Fibroblast of lung (primary cell): ENCODE results near the gene UGGT2. TPM values are rescaled to one million over a fixed set of nuclear protein-coding genes. Genes with fewer than 3 reads are reported as not detected.
A peak's percentile ranks its signal among the peaks of the same experiment; 100 is the strongest.

Source experiments
- DNase-seq, 2 donors: peaks; one replicate each; pipeline versions ENCODE4 v3.0.0 to v3.0.0-alpha.2; 2010; ENCODE audit warnings: low read depth in 2 of 2
- H2AFZ ChIP-seq: 2 replicates; pipeline ENCODE4 v1.5.1; 2012; ENCODE audit warnings: low read length, control low read depth, inconsistent platforms
- H3K27ac ChIP-seq: 2 replicates; pipeline ENCODE4 v1.5.1; 2011; ENCODE audit warnings: low read length, control low read depth; ENCODE audit not compliant: insufficient read depth
- H3K27me3 ChIP-seq: 2 replicates; pipeline ENCODE4 v1.5.1; 2011; ENCODE audit warnings: mild to moderate bottlenecking, low read length; ENCODE audit not compliant: control insufficient read depth, insufficient read depth
- H3K36me3 ChIP-seq: 2 replicates; pipeline ENCODE4 v1.5.1; 2011; ENCODE audit warnings: low read length; ENCODE audit not compliant: control insufficient read depth, insufficient read depth
- H3K4me1 ChIP-seq: 2 replicates; pipeline ENCODE4 v1.5.1; 2011; ENCODE audit warnings: low read length; ENCODE audit not compliant: control insufficient read depth, insufficient read depth; ENCODE audit errors: extremely low read depth
- H3K4me2 ChIP-seq: 2 replicates; pipeline ENCODE4 v1.5.1; 2011; ENCODE audit warnings: low read length, control low read depth; ENCODE audit not compliant: insufficient read depth; ENCODE audit errors: extremely low read depth
- H3K4me3 ChIP-seq, 4 experiments: fragments of 200-600 bp in 1 of 4; sonication (generic) in 1 of 4; replicated peaks in 1 of 4; 2 replicates each; pipeline ENCODE4 v1.5.1; 2011 to 2016; ENCODE audit warnings: low read length in 4 of 4, low read depth in 3 of 4, mild to moderate bottlenecking in 3 of 4, control low read depth in 2 of 4, inconsistent platforms in 1 of 4, mixed read lengths in 1 of 4; ENCODE audit not compliant: insufficient read depth in 1 of 4; ENCODE audit errors: control extremely low read depth in 1 of 4
- H3K79me2 ChIP-seq: 2 replicates; pipeline ENCODE4 v1.5.1; 2012; ENCODE audit warnings: mild to moderate bottlenecking, low read length, inconsistent platforms; ENCODE audit not compliant: control insufficient read depth, insufficient read depth
- H3K9ac ChIP-seq: 2 replicates; pipeline ENCODE4 v1.5.1; 2011; ENCODE audit warnings: mild to moderate bottlenecking, low read length, control low read depth; ENCODE audit not compliant: insufficient read depth
- H3K9me3 ChIP-seq: 2 replicates; pipeline ENCODE4 v1.5.1; 2012; ENCODE audit warnings: low read depth, low read length; ENCODE audit not compliant: control insufficient read depth, insufficient read depth
- H4K20me1 ChIP-seq: 2 replicates; pipeline ENCODE4 v1.5.1; 2011; ENCODE audit warnings: low read length; ENCODE audit not compliant: control insufficient read depth, insufficient read depth; ENCODE audit errors: extremely low read depth
- EZH2 ChIP-seq: IDR thresholded peaks from 2 replicates; pipeline ENCODE4 v1.5.1; 2012; ENCODE audit warnings: low read length, control low read depth, mild to moderate bottlenecking; ENCODE audit errors: missing control alignments
- polyA plus RNA-seq, 2 donors: library from polyadenylated mRNA; depleted of rRNA in 1 of 2; stranded (reverse) in 1 of 2; unstranded in 1 of 2; fragments of >200 nt; gene quantifications; 2 replicates each; pipeline ENCODE4 v1.2.1, GENCODE V29; 2011 to 2012; ENCODE audit warnings: missing spikeins in 1 of 2
- total RNA-seq: library from RNA; depleted of rRNA; stranded (reverse); fragments of >200 nt; gene quantifications from 2 replicates; pipeline ENCODE4 v1.2.1, GENCODE V29; 2014
- TF ChIP-seq, protein P1 (sequence below), 2 donors: IDR thresholded peaks in 1 of 2; conservative IDR thresholded peaks in 1 of 2; 1 replicate in 1 of 2; 2 replicates in 1 of 2; pipeline ENCODE4 v1.5.1; 2011 to 2012; ENCODE audit warnings: low read length in 2 of 2, control low read depth in 1 of 2, inconsistent platforms in 1 of 2, low read depth in 1 of 2, mild to moderate bottlenecking in 1 of 2

Gene UGGT2
- total and polyA plus RNA-seq, 2 donors (not counting 1 experiment from before 2014, with no cell fraction given), result 26.3 to 47.2 TPM

DNA sequence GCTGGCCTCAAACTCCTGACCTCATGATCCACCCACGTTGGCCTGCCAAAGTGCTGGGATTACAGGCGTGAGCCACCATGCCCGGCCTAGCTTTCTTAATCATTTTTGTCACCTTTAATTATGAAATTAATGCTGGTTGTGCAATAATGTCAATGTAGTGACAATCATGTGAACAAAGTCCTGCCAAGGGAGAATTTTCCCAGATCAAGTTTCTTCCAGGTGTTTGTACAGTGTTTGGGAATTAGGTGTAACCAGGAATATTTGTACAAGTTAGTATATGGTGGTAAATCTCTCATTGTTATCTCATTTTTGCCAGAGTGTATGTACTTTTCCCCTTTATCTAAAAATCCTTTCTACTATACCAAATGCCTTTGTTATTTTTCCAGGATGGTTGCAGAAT is 171.1 kb downstream of the UGGT2 start:
- Histone ChIP-seq H3K27me3 (no peaks in the 10 kb centered on the region), H3K27ac (no peak overlapping the region)
- TF ChIP-seq, protein P1, sequence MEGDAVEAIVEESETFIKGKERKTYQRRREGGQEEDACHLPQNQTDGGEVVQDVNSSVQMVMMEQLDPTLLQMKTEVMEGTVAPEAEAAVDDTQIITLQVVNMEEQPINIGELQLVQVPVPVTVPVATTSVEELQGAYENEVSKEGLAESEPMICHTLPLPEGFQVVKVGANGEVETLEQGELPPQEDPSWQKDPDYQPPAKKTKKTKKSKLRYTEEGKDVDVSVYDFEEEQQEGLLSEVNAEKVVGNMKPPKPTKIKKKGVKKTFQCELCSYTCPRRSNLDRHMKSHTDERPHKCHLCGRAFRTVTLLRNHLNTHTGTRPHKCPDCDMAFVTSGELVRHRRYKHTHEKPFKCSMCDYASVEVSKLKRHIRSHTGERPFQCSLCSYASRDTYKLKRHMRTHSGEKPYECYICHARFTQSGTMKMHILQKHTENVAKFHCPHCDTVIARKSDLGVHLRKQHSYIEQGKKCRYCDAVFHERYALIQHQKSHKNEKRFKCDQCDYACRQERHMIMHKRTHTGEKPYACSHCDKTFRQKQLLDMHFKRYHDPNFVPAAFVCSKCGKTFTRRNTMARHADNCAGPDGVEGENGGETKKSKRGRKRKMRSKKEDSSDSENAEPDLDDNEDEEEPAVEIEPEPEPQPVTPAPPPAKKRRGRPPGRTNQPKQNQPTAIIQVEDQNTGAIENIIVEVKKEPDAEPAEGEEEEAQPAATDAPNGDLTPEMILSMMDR (conservative IDR thresholded peaks at IDR 0.05 in 1 of 2, IDR thresholded peaks at IDR 0.05 in 1 of 2; ENCODE audit: low read depth in 1 of 2, low read length in 2 of 2), result no peak
- no peak for TF ChIP-seq EZH2

DNA sequence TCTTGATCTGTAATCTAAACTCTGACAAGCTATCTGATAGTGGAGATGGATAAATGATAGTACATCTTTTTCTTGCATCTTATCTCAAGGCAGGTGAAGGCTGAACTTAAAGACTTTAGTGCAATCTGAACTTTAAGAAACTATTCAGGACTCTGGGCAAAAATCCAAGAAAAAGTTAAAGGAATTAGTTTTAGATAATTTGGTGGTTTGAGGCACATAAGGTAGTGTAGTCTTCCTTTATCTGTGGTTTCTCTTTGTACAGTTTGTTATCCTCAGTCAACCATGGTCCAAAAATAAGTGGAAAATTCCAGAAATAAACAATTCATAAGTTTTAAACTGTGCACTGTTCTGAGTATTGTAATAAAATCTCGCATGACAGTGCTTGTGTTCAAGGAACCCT is 172.9 kb downstream of the UGGT2 start:
- TF ChIP-seq, protein P1 (conservative IDR thresholded peaks at IDR 0.05 in 1 of 2, IDR thresholded peaks at IDR 0.05 in 1 of 2; ENCODE audit: low read depth in 1 of 2, low read length in 2 of 2), result no peak
- no peak for TF ChIP-seq EZH2
- no peak overlapping the region for H2AFZ ChIP-seq
- peaks cover 2% of the 10 kb centered on the region for H3K36me3 ChIP-seq
- no peaks in the 10 kb centered on the region for H3K9me3 ChIP-seq
- no peaks in the 10 kb centered on the region for H3K27me3 ChIP-seq
- H3K79me2 ChIP-seq, result no peaks in the 10 kb centered on the region
- H4K20me1 ChIP-seq, result no peaks in the 10 kb centered on the region
- H3K4me2 ChIP-seq, result no peak overlapping the region
- no peaks in the 10 kb centered on the region for H3K4me1 ChIP-seq
- peak in 1 of 2 donors; percentile 50 for DNase-seq
- no peak overlapping the region for H3K9ac ChIP-seq
- H3K27ac ChIP-seq, result no peak overlapping the region
- H3K4me3 ChIP-seq, result no peak overlapping the region

More for the DNA sequence above, 171.1 kb downstream of the UGGT2 start:
- H3K9ac ChIP-seq, result no peak overlapping the region
- no peak overlapping the region for H3K4me2 ChIP-seq
- no peaks in the 10 kb centered on the region for H3K4me1 ChIP-seq
- H2AFZ ChIP-seq, result no peak overlapping the region
- DNase-seq, result no peak
- H3K79me2 ChIP-seq, result no peaks in the 10 kb centered on the region
- no peak overlapping the region for H3K4me3 ChIP-seq
- no peaks in the 10 kb centered on the region for H3K9me3 ChIP-seq
- no peaks in the 10 kb centered on the region for H4K20me1 ChIP-seq
- H3K36me3 ChIP-seq, result peaks cover 2% of the 10 kb centered on the region

DNA sequence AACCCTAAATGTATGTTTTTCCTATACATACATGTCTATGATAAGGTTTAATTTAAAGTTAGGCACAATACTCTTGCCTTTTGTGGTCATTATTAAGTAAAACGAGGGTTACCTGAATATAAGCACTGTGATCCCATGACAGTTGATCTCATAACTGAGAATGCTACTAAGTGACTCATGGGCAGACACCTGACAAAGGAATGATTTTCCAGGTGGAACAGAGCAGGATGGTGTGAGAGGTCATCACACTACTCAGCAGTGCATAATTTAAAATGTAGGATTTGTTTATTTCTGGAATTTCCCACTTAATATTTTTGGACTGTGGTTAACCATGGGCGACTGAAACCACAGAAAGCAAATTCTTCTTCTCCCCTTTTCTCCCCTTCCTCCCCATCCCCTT is 178.9 kb downstream of the UGGT2 start:
- no peak overlapping the region for H2AFZ ChIP-seq
- H3K4me2 ChIP-seq, result no peak overlapping the region
- TF ChIP-seq, protein P1 (conservative IDR thresholded peaks at IDR 0.05 in 1 of 2, IDR thresholded peaks at IDR 0.05 in 1 of 2; ENCODE audit: low read depth in 1 of 2, low read length in 2 of 2), result no peak
- no peak for TF ChIP-seq EZH2
- no peaks in the 10 kb centered on the region for H4K20me1 ChIP-seq
- H3K36me3 ChIP-seq, result no peaks in the 10 kb centered on the region
- H3K4me3 ChIP-seq, result no peak overlapping the region
- H3K4me1 ChIP-seq, result no peaks in the 10 kb centered on the region
- no peaks in the 10 kb centered on the region for H3K27me3 ChIP-seq
- peak in 1 of 2 donors; percentile 23 for DNase-seq
- no peak overlapping the region for H3K27ac ChIP-seq
- no peaks in the 10 kb centered on the region for H3K79me2 ChIP-seq
- H3K9me3 ChIP-seq, result no peaks in the 10 kb centered on the region
- no peak overlapping the region for H3K9ac ChIP-seq
